Lung (tissue), 12 donors: ENCODE data around the gene HOXD1. TPM values are rescaled to one million over a fixed set of nuclear protein-coding genes. Genes with fewer than 3 reads are reported as not detected.

ENCODE experiments used
- ATAC-seq: fragments of 200-7000 bp; cut with Tn5 transposase; one replicate; pipeline ENCODE4 v1.9.1; 2020; ENCODE audit warnings: moderate number of reproducible peaks; ENCODE audit not compliant: insufficient read depth, low FRiP score
- DNase-seq, 3 donors: peaks; one replicate each; pipeline ENCODE4 v3.0.0-alpha.2; 2013 to 2017
- H3K27ac ChIP-seq, 2 donors: one replicate each; pipeline ENCODE4 v1.5.1; 2013; ENCODE audit warnings: mild to moderate bottlenecking in 2 of 2, moderate library complexity in 2 of 2, control low read depth in 1 of 2, inconsistent platforms in 1 of 2, low read depth in 1 of 2, low read length in 1 of 2
- H3K27me3 ChIP-seq, 3 donors: one replicate each; pipeline ENCODE4 v1.5.1; 2013; ENCODE audit warnings: low read length in 2 of 3; ENCODE audit not compliant: control insufficient read depth in 3 of 3, insufficient read depth in 3 of 3
- H3K36me3 ChIP-seq, 4 donors: one replicate each; pipeline ENCODE4 v1.5.1; 2013; ENCODE audit warnings: low read length in 4 of 4, mild to moderate bottlenecking in 1 of 4, moderate library complexity in 1 of 4; ENCODE audit not compliant: control insufficient read depth in 4 of 4, insufficient read depth in 4 of 4
- H3K4me1 ChIP-seq, 5 donors: one replicate each; pipeline ENCODE4 v1.5.1; 2013; ENCODE audit warnings: low read length in 5 of 5, mild to moderate bottlenecking in 2 of 5, moderate library complexity in 1 of 5; ENCODE audit not compliant: control insufficient read depth in 5 of 5, insufficient read depth in 5 of 5
- H3K4me3 ChIP-seq: one replicate; pipeline ENCODE4 v1.5.1; 2013; ENCODE audit warnings: mild to moderate bottlenecking, control low read depth, moderate library complexity
- H3K9ac ChIP-seq, 2 donors: one replicate each; pipeline ENCODE4 v1.5.1; 2013; ENCODE audit warnings: low read length in 2 of 2, control low read depth in 1 of 2; ENCODE audit not compliant: insufficient read depth in 1 of 2
- H3K9me3 ChIP-seq, 4 donors: one replicate each; pipeline ENCODE4 v1.5.1; 2013; ENCODE audit warnings: low read length in 3 of 4, mild to moderate bottlenecking in 1 of 4, moderate library complexity in 1 of 4; ENCODE audit not compliant: control insufficient read depth in 4 of 4, insufficient read depth in 3 of 4
- CTCF ChIP-seq: IDR thresholded peaks from 2 replicates; pipeline ENCODE4 v1.5.1; 2012; ENCODE audit warnings: mild to moderate bottlenecking; ENCODE audit errors: control extremely low read depth, extremely low read depth
- WGBS, 2 donors: extraction: QIAGEN DNeasy Blood & Tissue Kit; methylation state at CpG; one replicate each; pipeline ENCODE4 v1.1.7; 2013; 5-methylcytosine and 5-hydroxymethylcytosine counted together
- polyA plus RNA-seq, 2 donors: library from polyadenylated mRNA; stranded (reverse); fragments of 200-250 nt; gene quantifications; one replicate each; pipeline ENCODE4 v1.2.1, GENCODE V29; 2013
- total RNA-seq, 2 donors: library from RNA; depleted of rRNA in 1 of 2; stranded (reverse); fragments of >200 nt in 1 of 2; gene quantifications; one replicate each; pipeline ENCODE4 v1.2.1, GENCODE V29; 2014 to 2021
- donor health status: control.
- donor health status: control.
- donor health status: Bipolar disorder and iron deficiency.
- donor health status: healthy.
- donor health status: DM: yes; HTN: yes; CAD: no.

Gene HOXD1
- total and polyA plus RNA-seq, 4 donors, result 0.40 to 3.2 (median 1.7) TPM

GRCh38 chr2:176149939-176150583, 38.4 kb upstream of the HOXD1 start:
- no peak overlapping the region for H3K9ac ChIP-seq
- DNase-seq (peak in 1 of 3 donors; percentile 7), ATAC-seq (no peak)
- no peak overlapping the region for H3K27ac ChIP-seq
- no peaks in the 10 kb centered on the region for H3K36me3 ChIP-seq
- H3K4me1 ChIP-seq, result peaks cover 0 to 7% (median 0%) of the 10 kb centered on the region in 5 donors
- H3K27me3 ChIP-seq, result peaks cover 32 to 97% (median 92%) of the 10 kb centered on the region in 3 donors
- no peak for TF ChIP-seq CTCF
- no peak overlapping the region for H3K4me3 ChIP-seq
- 21 to 23% methylated on average over 24 of the region's 24 CpGs for WGBS, 2 donors
- peaks cover 0 to 12% (median 0%) of the 10 kb centered on the region in 4 donors for H3K9me3 ChIP-seq

GRCh38 chr2:176150584-176151441, 37.7 kb upstream of the HOXD1 start:
- H3K36me3 ChIP-seq, result no peaks in the 10 kb centered on the region
- no peak for TF ChIP-seq CTCF
- no peak for ATAC-seq
- 29 to 32% methylated on average over 14 of the region's 14 CpGs for WGBS, 2 donors
- H3K27me3 ChIP-seq, result peaks cover 38 to 97% (median 92%) of the 10 kb centered on the region in 3 donors
- DNase-seq, result no peak
- H3K4me3 ChIP-seq, result no peak overlapping the region
- H3K4me1 ChIP-seq, result peaks cover 0 to 7% (median 0%) of the 10 kb centered on the region in 5 donors
- no peak overlapping the region for H3K9ac ChIP-seq
- peaks cover 0 to 12% (median 0%) of the 10 kb centered on the region in 4 donors for H3K9me3 ChIP-seq
- H3K27ac ChIP-seq, result no peak overlapping the region

GRCh38 chr2:176151442-176152287, 36.8 kb upstream of the HOXD1 start, which contains the start of gene HOXD4:
Gene HOXD4 (plus strand): TSS chr2:176151550. CDS start chr2:176151634, 84 bp downstream.
- DNase-seq (peak in 1 of 3 donors; percentile 6), ATAC-seq (no peak)
- H3K9ac ChIP-seq, result no peak within 1 kb of the TSS

More at GRCh38 chr2:176151442-176152287, 36.8 kb upstream of the HOXD1 start, which contains the start of gene HOXD4:
- Histone ChIP-seq H3K36me3 (no peaks in the 10 kb centered on the region), H3K4me1 (peaks cover 0 to 7% (median 0%) of the 10 kb centered on the region in 5 donors), H3K27ac (no peak within 1 kb of the TSS), H3K4me3 (no peak within 1 kb of the TSS), H3K9me3 (peaks cover 0 to 15% (median 0%) of the 10 kb centered on the region in 4 donors), H3K27me3 (peaks cover 43 to 97% (median 92%) of the 10 kb centered on the region in 3 donors)
- 3 to 7% methylated on average over 54 to 55 of the region's 55 CpGs for WGBS, 2 donors
- TF ChIP-seq CTCF, result no peak
